GM12873 (cell line): ENCODE data around the gene TMED10.

Source experiments
- CTCF ChIP-seq: IDR thresholded peaks from 2 replicates; pipeline ENCODE4 v1.5.1; 2012; ENCODE audit warnings: low read depth, mild to moderate bottlenecking, moderate library complexity, low read length, control low read depth; ENCODE audit not compliant: insufficient read depth; ENCODE audit errors: missing control alignments

Gene TMED10

GRCh38 chr14:75176142-75176820, at the start of gene TMED10:
Gene TMED10 (minus strand): TSS chr14:75176612. CDS start chr14:75176579, 33 bp downstream.
- no peak for TF ChIP-seq CTCF

- no peak for TF ChIP-seq CTCF
These were observed 48.1 kb upstream of the TMED10 start for GRCh38 chr14:75224561-75224960.

GRCh38 chr14:75223664-75224154, 47.3 kb upstream of the TMED10 start:
- no peak for TF ChIP-seq CTCF

GRCh38 chr14:75222208-75222701, 45.8 kb upstream of the TMED10 start:
- TF ChIP-seq CTCF, result peak; percentile 3

- TF ChIP-seq CTCF, result no peak
These were observed 45.4 kb upstream of the TMED10 start for GRCh38 chr14:75221797-75222196.

- TF ChIP-seq CTCF, result no peak
These were observed 43.7 kb upstream of the TMED10 start for GRCh38 chr14:75220156-75220555.

- TF ChIP-seq CTCF, result no peak
These were observed 41.2 kb upstream of the TMED10 start for GRCh38 chr14:75217508-75218206.
